GM19438 (cell line): Measurements from ENCODE around the gene RADIL.

Source experiments
- ATAC-seq: cut with Tn5 transposase; IDR thresholded peaks from one replicate; pipeline ENCODE4 v1.9.1; 2021; ENCODE audit warnings: low read depth; ENCODE audit not compliant: unreplicated experiment

RADIL gene

DNA sequence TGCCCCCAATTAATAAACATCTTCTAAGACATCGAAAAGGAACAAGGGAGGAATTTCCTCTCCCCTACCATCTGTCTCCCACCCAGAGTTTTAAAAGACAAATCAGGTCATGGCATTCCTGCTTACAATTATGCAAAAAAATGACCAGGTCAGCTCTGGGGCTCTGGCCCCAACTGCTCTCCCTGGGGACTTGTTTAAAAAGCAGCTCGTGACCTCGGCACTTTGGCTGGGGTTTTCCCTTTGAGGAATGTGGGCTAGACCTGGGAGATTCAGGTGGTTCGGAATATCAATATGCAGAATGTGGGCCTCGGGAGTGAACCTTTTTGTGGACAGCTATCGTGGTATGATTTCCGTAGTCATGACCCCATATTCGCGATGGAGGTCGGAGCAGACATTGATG is 648 bp upstream of the RADIL start:
- no peak for ATAC-seq

DNA sequence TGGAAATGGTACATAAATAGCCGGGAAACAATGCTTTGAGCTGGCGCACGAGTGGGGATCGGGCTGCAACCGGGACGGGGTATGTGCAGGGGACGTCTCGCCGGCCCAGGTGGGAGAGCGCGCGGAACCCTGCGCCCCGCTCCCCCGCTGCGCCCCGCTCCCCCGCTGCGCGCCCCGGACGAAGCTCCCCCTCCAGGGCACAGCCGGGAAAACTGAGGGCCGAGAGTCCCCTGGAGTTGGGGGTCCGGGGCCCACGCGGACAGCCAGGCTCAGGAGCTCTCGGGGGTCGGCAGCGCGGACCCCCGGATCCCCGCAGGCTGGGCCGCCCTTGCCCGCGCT is 514 bp downstream of the RADIL start:
- no peak for ATAC-seq

DNA sequence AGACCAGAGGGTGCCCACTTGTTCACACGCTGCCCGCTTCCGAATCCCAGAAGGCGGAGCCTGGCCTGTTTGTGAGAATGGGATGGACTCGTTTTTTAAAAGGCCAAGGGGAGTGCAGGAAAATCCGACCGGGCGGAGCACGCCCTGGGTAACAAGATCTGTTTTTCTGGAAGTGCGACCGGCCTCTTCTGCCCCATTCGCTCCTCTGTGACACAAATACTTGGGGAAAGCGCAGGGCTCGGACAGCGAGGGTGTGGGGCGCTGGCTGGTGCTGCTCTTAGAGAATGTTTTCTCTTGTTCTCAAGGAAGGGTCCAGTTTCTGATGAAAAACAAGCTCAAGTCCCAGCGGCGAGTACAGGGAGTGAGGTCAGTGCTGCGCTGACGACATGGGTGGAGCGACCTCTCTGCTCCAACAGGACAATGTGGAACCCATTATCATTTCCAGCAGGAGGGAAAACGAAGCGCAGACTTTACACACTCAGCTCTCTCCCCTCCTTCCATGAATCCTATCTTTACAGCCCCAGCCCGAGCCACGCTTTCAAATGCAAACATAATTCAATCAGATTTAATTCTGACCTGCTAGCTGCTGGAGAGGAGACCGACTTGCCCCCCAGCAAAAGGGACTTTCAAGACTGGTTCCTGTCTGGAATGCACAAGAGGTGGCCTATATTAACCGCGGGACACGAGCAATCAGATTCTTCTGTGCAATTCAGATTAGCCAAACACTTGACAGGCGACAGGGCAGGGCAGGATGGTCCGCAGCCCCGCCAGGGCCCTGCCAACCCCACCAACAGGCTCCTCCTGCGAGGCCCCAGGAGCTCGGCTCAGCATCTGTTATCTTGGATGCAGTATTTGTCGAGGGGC is 1.1 kb downstream of the RADIL start:
- no peak for ATAC-seq

DNA sequence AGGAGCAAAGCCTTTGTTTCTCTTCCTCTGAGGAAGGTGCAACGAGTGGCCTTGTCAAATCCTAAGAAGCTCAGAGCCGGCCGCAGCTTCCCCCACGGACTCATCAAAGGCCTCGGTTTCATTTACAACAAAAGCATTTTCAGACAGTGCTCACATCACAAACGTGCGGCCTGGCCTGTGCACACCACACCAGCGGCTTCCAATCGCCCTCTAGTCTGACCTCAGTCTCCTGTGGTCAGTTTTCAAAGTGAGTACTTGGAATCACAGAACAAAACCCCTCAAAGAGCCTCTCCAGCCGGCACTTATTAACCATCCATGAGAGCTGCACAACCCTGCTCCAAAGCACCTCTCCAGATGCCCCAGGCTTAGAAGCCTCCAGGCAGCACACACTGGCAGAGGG is 3.3 kb downstream of the RADIL start:
- no peak for ATAC-seq

DNA sequence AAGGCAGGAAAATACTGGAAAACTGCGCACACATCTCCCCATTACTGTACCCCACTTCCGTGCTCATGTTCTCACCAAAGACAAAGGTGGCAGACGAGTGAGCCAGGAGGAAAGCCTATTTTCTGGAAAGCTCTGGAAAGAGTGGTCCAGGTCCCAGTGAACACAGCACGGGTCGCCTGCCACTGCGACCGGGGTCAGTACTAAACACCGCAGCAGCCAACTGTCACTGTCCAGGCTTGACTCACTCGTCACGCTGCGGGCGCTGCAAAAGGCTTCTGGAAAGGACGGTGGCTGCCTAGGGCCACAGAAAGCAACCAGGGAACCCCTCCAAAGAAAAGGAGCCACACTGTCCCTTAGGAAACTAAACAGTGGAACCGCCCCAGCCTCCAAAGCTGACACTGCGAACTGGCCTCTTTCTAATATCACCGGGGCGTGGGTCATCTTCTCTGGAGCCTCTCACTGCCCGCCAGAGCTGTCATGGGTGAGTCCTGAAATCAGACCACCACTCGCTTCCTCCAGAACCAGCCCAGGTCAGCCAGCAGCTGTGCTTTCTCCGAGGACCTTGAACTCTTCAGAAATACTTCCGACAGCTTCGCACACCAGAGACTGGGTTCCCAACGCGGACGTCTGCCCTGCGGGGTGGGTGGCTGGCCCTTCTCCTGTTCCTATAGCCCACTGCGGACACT is 4.0 kb downstream of the RADIL start:
- ATAC-seq: no peak

DNA sequence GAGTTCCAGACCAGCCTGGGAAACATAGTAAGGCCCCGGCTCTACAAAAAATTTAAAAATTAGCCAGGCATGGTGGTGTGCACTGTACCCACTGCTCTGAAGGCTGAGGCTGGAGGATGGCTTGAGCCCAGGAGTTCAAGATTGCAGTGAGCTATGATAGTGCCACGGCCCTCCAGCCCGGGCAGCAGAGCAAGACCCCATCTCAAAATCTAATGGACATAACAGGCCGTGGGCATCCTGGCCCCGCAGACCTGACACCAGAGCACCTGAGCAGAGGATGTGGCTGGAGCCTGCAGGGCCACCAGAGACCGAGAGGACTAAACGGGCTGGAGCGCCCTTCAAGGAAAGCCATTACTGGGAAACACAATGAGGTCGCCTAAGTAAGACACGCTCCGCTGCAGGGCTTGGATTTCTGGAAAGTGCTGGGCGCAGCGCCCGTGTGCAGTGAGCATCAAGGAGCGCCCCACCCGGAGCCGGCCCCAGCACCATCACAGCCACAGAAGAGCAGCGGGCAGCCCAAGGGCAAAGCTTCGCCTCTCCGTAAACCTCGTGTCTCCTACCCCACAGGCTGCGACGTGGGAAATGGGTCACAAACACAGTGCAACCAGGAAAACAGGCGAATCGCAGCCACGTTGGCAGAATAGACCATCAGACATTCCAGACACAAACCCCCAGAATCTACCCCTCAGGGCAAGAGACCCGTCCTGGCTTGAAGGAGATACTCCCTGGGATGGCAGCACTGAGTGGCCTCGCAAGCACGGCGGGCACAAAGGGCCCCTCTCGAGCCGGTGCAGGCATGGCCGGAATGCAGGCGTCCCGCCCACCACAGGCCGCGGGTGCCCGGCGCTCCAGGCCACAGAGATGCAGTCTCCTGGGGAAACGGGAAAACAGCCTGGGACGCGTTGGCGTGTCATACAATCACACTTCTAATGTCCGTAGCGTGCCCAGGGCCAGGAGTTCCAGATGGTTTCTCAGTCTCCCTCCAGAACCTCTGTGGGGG is 4.9 kb downstream of the RADIL start:
- ATAC-seq: no peak

DNA sequence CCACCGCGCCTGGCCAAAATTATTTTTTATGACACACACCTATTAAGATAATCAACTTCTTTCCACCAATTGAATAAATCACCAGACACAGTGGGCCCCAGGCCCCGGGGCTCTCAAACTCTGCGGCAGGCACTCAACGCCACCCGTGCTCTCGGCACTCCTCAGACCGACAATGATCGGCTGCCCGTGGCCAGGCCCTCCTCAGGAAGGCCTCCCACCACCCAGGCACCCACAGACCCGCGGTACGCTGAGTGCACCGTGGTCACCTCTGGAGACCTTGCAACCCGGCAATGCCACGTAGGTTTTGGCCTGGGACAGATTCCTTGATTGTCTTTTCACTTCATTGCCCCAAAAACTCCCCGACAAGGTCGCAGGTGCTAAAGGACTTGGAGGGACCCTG is 6.9 kb downstream of the RADIL start:
- no peak for ATAC-seq

DNA sequence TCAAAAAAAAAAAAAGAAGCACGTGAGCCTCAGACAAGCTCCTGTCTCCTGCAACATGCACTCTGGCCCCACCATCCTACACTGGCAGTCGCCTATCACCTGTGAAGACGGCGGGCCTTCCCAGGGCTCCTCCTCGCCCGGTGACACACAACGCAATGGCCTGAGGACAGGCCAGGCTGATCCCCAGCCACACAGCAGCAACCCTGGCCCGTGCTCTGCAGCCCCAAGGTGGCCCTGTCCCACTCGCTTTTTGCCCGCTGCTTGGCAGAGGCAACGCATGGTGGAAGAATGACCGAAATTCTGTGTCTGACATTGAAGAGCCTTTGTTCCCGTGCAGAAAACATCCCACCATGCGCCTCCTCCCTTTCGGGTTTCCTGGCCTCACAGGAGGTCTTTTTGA is 8.1 kb downstream of the RADIL start:
- no peak for ATAC-seq

DNA sequence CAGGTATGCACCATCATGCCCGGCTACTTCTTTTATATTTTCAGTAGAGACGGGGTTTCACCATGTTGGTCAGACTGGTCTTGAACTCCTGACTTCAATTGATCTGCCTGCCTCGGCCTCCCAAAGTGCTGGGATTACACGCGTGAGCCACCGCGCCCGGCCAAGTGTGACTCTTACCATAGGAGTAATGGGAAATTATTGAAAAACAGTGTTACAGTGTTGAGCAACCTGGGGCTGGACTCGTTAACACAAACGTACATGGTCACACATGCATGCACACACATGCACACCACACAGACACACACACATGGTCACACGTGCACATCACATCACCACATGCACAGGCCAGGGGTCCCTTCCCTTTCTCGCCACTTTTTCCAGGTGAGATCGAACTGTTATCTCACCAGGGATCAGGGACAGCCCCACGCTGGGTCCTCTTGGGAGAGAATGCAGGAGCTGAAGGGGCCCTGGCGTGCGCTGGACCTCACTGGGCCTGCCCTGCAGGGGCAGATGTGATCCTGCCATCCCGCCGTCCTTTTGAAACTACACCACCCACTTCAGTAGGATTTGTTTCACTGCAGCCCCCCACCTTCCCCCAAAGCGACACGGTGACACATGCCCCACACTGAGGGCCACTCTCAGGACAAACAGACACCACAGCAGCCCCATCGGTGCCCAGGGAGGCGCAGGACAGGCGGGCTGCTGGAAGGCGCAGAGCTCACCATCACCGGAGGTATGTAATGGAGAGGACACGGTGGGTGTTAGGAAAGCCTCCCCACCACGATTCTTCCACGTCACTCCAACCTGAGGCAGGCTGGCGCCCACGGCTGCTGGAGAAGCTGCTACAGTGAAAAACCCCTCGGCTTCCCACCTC is 10.2 kb downstream of the RADIL start:
- ATAC-seq: no peak

DNA sequence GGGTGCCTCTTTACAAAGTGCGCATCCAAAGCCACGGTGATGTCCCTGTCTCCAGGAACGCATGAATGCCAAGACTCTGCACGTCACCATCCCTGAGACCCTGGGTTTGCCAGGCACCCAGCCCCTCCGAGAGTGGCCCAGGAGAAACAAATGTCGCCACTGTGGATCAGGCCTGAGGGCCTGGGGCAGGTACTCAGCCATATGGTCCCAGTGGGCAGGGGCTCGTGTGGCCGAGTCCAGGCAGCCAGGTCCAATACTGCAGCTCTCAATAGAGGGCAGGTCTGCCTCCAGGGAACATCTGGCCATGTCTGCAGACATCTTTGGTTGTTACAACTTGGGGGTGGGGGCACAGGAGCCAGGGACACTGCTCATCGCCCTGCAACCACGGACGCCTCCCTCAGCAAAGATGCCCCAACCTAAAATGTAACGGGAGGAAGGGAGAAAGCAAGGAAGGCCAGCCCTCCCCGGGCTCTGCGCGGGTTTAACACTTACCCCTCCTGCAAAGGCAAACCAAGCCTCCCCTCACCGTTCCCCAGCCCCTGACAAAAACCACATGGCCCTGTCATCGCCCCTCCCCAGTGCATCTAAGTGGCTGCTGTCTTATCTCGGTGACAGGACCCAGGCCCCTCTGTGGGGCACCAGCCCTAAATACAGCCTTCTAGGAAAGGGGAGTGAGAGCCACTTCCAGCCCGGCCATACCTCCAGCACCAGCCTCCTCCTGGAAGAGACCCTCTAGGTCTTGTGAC is 11.4 kb downstream of the RADIL start:
- no peak for ATAC-seq

DNA sequence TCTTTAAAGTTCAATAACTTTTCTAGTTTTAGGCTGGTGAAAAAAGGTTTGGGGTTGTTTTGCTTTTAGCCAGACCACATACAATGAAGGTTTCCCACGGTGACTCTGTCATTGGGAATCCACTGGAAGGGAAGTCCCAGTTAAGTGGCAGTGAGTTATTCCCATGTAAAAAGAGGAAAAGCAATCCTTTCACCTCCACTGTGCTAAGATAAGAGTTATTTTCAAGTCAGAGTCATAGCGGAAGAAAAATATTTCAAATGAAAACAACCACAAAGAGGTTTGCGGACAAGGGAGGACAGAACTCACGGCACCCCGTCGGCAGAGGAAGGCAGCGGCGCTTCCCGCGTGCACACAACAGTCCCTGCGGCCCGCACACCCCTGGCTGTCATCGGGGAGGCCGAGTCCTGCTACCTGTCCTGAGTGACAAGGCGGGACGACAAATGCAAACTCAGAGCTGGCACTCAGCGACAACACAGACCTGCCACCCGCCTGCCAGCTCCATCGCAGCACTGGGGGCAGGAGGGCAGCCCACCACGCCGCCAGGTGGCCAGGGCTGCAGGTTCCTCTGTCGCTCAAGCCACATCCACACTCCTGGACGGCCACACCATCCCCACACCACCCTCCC is 12.3 kb downstream of the RADIL start:
- ATAC-seq: no peak

DNA sequence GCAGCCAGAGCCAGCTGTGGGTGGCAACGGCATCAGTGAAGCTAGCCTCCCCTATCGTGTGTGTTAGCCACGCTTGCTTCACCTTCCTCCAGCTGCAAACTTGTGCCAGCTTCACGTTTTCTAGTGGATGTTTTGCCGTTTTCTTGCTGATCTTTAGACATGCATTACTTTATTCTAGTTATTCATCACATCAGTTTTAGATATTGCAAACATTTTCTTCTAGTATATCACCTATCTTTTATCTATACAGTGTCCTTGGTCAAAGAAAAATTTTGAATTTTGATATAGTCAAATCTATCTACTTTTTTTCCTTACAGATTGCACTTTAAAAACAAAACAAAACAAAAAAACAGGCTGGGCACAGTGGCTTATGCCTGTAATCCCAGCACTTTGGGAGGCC is 15.0 kb downstream of the RADIL start:
- ATAC-seq: no peak

DNA sequence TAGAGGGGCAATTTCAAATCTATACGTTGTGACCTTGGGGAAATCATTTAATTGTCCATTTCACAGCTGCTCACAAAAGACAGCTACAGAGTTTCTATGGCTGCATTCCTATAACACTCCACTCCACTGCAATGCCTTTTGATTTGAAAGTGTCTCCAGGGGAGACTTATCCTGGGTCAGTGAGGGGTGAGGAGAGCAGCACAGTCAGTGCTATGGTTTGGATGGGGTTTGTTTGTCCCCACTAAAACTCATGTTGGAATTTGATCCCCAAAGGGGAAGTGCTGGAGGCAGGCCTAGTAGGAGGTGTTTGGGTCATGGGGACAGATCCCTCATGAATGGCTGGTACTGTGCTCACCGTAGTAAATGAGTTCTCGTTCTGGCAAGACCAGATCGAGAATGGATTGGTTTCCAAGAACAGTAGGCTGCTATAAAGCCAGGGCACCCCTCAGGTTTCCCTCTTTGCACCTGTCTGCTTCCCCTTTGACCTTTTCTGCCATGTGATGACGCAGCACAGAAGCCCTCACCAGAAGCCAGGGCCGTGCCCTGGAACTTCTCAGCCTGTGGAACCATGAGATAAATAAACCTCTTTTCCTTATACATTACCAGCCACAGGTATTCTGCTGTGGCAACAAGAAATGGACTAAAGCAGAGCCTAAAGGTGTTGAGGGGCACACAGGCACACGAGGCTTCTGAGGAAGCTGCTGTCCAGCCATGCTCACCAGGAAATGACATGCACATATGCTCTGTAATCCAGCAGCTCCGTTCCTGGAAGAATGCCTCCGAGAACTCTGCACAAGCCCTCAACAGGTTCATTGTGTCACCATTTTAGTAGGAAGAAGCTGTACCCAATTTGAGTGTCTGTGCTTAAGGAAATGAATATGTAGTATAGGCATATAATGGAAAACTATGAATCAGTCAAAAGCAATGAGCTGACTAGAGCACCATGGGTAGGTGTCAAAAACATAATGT is 16.7 kb downstream of the RADIL start:
- ATAC-seq: no peak

DNA sequence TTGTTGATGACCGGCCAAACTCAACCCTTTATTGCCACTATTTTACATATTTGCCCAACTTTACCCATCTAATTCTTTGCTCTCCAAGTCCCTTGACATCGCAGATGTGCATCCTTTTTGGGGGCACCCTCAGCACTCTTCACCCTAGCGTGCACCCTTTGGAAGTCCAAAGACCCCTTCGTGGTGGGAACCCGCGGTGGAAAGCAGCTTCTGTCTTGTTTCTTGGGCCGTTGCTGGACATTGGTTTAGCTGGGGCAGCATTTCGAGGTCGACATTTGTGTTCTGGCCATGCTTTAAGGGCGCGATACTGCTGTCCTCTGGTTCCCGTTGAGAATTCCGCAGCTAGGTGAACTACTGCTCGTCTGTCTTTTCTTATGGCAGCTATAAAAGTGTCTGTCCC is 21.4 kb downstream of the RADIL start:
- no peak for ATAC-seq

DNA sequence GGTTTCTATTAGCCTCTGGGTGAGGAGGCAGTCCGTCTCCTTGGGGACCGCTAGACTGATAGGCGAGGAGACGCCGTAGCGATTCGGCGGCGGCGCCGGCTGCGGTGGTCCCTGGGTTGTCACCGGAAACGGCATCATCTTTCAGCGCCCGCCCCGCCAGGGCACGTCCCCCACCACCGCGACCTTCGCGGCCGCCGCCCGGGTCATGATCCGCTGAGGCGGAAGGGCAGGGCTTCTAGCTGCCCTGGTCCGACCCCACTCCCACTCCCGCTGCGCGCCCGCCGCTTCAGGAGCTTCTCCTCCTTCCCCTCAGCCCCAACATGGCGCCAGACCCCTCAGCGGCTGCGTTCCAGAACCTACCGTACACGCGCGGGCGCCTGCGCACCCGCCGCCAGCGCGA is 21.8 kb downstream of the RADIL start, which contains the start of gene PAPOLB:
Gene PAPOLB (minus strand): TSS at position 358 of the 400 bp plus-strand sequence. CDS start 220 bp downstream, at position 138.
- no peak for ATAC-seq

DNA sequence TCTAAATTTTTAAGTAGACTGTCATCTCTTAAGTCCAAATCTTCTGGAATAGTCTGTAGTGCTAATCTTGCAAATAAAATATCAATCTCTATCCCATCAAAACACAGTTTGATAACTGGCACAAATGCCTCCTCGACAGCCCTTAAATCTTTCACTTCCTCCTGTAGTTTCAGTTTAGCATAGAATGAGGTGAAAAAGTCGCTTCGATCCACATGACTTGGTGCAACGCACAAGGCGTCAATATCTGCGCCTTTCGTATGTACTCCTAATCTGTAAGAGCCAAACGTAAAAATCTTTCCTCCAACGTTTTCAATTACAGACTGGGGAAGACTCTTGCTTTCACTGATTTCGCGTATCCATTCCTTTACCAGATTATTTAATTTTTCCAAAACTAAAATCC is 22.3 kb downstream of the RADIL start:
- no peak for ATAC-seq

DNA sequence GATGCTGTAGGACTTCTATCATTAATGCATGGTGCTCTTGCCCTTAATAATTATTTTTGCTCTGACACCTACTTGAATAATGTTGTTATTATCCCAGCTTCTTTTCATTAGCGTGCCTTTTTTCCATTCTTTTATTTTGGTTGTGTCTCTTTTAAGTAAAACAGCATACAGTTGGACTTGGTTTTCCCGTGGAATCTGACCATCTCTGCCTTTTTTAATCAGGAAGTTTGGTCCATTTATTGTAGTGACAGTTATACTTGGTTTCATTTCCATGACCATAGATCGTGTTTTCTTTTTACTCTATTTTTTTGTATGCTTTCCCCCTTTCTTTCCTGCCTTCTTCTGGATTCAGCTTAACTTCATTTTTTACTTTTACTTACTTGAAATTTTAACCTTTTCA is 26.3 kb downstream of the RADIL start:
- ATAC-seq: no peak
